BE2C (cell line): Measurements from ENCODE around the gene AHNAK.

Experiments used
- DNase-seq: peaks from one replicate; pipeline ENCODE4 v3.0.0-alpha.2; 2020
- H3K27me3 ChIP-seq: fragments of 250-450 bp; sonication (Bioruptor Pico); 2 replicates; pipeline ENCODE4 v1.5.1; 2020; ENCODE audit warnings: mild to moderate bottlenecking
- H3K36me3 ChIP-seq: fragments of 250-450 bp; sonication (Bioruptor Pico); 2 replicates; pipeline ENCODE4 v1.5.1; 2020; ENCODE audit warnings: mild to moderate bottlenecking
- H3K4me1 ChIP-seq: fragments of 250-450 bp; sonication (Bioruptor Pico); 2 replicates; pipeline ENCODE4 v1.5.1; 2020
- H3K4me3 ChIP-seq: 2 replicates; pipeline ENCODE4 v1.5.1; 2011; ENCODE audit warnings: low read depth, low read length
- H3K9me3 ChIP-seq: fragments of 250-450 bp; sonication (Bioruptor Pico); 2 replicates; pipeline ENCODE4 v1.5.1; 2020
- CTCF ChIP-seq: IDR thresholded peaks from 2 replicates; pipeline ENCODE4 v1.5.1; 2012; ENCODE audit warnings: mild to moderate bottlenecking, low read depth, low read length

AHNAK gene

DNA sequence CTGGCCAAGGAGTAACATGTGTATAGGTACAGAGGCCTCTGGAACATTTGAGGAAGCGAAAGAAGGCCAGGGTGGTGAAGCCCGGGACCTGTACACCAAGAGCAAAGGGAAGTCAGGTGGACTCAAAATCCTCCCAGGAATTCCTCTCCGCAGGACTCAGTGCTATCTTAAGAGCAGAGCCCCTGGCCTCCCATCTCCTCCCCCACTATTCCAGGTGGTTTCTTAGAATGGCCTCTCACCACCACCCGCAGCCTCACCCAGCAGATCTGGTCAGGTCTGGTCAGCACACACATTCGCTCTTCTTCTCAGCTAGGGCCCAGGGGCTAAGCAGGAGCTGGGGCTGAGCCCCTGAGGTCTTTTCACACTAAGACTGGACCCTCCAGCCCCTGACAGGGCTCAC, 68.7 kb downstream of the AHNAK start:
- Histone ChIP-seq H3K4me3 (no peak overlapping the region), H3K4me1 (no peaks in the 10 kb centered on the region), H3K36me3 (no peaks in the 10 kb centered on the region), H3K27me3 (no peaks in the 10 kb centered on the region), H3K9me3 (no peaks in the 10 kb centered on the region)
- DNase-seq = no peak
- no peak for TF ChIP-seq CTCF

- H3K4me3 ChIP-seq = no peak overlapping the region
- H3K4me1 ChIP-seq = no peaks in the 10 kb centered on the region
- no peak for TF ChIP-seq CTCF
- no peaks in the 10 kb centered on the region for H3K36me3 ChIP-seq
- peak; percentile 38 for DNase-seq
- H3K9me3 ChIP-seq = no peaks in the 10 kb centered on the region
- H3K27me3 ChIP-seq = no peaks in the 10 kb centered on the region
These were observed 74.3 kb downstream of the AHNAK start for GRCh38 chr11:62472063-62472884.

DNA sequence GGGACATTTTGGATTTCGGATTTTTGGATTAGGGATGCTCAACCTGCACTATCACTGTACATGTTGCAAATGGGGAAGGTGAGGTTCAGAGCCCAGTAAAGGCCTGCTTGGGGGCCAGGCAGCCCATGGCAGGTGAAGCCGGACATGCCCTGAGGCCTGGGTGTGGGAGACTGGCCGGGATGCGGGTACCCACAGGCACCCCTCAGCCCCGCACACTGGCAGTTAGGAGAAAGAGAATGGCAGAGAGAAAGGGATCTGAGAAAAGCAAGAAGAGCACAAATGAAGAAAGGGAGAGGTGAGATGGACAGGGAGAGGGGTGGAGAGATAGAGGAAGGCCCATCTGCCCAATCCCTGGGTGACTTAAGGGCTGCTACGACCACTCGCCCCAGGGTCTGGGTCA, 75.0 kb downstream of the AHNAK start:
- no peaks in the 10 kb centered on the region for H3K4me1 ChIP-seq
- no peak overlapping the region for H3K4me3 ChIP-seq
- no peaks in the 10 kb centered on the region for H3K9me3 ChIP-seq
- no peaks in the 10 kb centered on the region for H3K27me3 ChIP-seq
- H3K36me3 ChIP-seq = no peaks in the 10 kb centered on the region
- TF ChIP-seq CTCF = no peak
- DNase-seq = no peak

DNA sequence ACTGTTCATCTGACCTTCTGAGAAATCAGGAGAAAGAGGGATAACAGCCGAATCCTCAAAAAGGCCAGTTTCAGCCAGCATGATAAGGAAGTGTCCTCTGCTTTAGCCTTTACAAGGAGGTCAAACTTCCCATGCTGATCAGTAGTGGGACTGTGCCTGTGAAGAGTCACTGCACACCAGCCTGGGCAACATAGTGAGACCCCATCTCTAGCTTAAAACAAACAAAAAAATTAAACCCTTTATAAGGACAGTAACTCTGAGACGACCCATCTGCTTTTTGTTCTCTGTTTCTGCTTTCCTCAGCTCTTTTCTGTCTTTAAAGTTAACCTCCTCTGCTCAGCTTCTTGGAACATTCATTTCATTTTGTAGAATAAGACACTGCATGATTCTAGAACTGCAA, 78.0 kb downstream of the AHNAK start:
- Histone ChIP-seq H3K4me3 (no peak overlapping the region), H3K4me1 (no peaks in the 10 kb centered on the region), H3K36me3 (no peaks in the 10 kb centered on the region), H3K27me3 (no peaks in the 10 kb centered on the region), H3K9me3 (no peaks in the 10 kb centered on the region)
- TF ChIP-seq CTCF = no peak
- no peak for DNase-seq

DNA sequence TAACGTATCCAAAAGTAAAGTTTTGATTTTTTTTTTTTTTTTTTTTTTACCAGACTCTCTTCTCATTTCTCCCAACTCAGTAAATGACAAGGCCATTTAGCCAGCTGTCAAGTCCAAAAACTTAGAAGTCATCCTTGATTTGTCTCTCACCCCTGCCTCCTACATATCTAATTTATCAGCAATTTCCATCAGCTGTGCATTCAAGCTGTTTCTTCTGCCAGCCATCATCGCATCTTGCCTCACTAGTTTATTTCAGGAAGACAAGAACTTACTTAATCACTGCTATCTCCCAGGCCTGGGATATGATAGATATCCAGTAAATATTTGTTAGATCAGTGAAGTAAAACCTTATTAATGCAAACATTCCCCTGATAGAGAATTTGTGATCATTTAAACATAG, 80.2 kb downstream of the AHNAK start:
- H3K36me3 ChIP-seq = no peaks in the 10 kb centered on the region
- H3K4me3 ChIP-seq = no peak overlapping the region
- no peak for TF ChIP-seq CTCF
- H3K4me1 ChIP-seq = no peaks in the 10 kb centered on the region
- no peaks in the 10 kb centered on the region for H3K27me3 ChIP-seq
- no peak for DNase-seq
- no peaks in the 10 kb centered on the region for H3K9me3 ChIP-seq

DNA sequence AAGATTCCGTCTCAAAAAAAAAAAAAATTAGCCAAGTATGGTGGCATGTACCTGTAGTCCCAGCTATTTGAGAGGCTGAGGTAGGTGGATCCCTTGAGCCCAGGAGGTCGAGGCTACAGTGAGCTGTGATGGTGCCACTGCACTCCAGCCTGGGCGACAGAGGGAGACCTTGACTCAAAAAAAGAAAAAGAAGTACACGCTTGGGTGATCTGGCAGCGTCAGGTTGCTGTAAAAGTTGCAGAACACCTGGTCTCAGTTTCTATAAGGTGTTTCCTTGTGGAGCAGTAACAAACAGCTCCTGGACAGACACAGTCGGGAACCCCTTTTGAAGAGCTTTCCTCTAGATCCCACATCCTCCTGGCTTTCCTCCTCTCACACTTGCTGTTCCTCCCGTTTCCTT, 82.0 kb downstream of the AHNAK start:
- H3K27me3 ChIP-seq = no peaks in the 10 kb centered on the region
- H3K9me3 ChIP-seq = no peaks in the 10 kb centered on the region
- no peaks in the 10 kb centered on the region for H3K36me3 ChIP-seq
- no peak for DNase-seq
- no peak overlapping the region for H3K4me3 ChIP-seq
- H3K4me1 ChIP-seq = no peaks in the 10 kb centered on the region
- no peak for TF ChIP-seq CTCF
